Breast epithelium (tissue), 4 donors: Measurements from ENCODE around the gene ATP2B3. TPM values are rescaled to one million over a fixed set of nuclear protein-coding genes. Genes with fewer than 3 reads are reported as not detected.
A peak's percentile ranks its signal among the peaks of the same experiment; 100 is the strongest.

Source experiments
- DNase-seq, 2 donors: peaks; one replicate each; pipeline ENCODE4 v3.0.0-alpha.2; 2019; ENCODE audit warnings: low spot score in 2 of 2
- H3K27ac ChIP-seq, 2 donors: fragments of 200-600 bp; sonication (generic) in 1 of 2; one replicate each; pipeline ENCODE4 v1.5.1; 2016 to 2019; ENCODE audit warnings: mild to moderate bottlenecking in 1 of 2
- H3K27me3 ChIP-seq, 2 donors: fragments of 200-600 bp; sonication (generic) in 1 of 2; one replicate each; pipeline versions ENCODE4 v1.5.1 to v1.6.0; 2017 to 2019; ENCODE audit warnings: control low read depth in 1 of 2, mild to moderate bottlenecking in 1 of 2
- H3K36me3 ChIP-seq: fragments of 200-600 bp; one replicate; pipeline ENCODE4 v1.5.1; 2019
- H3K4me1 ChIP-seq, 2 donors: fragments of 200-600 bp; sonication (generic); one replicate each; pipeline ENCODE4 v1.5.1; 2016 to 2019; ENCODE audit warnings: control low read depth in 1 of 2
- H3K4me3 ChIP-seq, 3 donors: fragments of 200-600 bp; sonication (generic); 1 replicate in 2 of 3; 2 replicates in 1 of 3; pipeline ENCODE4 v1.5.1; 2016 to 2019; ENCODE audit warnings: mild to moderate bottlenecking in 3 of 3, moderate library complexity in 2 of 3
- H3K9me3 ChIP-seq, 2 donors: fragments of 200-600 bp; sonication (generic) in 1 of 2; one replicate each; pipeline ENCODE4 v1.5.1; 2016 to 2019; ENCODE audit warnings: control low read depth in 1 of 2
- CTCF ChIP-seq, 3 donors: fragments of 450-650 bp; IDR thresholded peaks; one replicate each; pipeline ENCODE4 v1.5.1; 2016 to 2017; ENCODE audit warnings: antibody characterized with exemption in 3 of 3, mild to moderate bottlenecking in 3 of 3, moderate library complexity in 3 of 3
- POLR2A ChIP-seq: fragments of 450-650 bp; IDR thresholded peaks from one replicate; pipeline ENCODE4 v1.6.1; 2016; ENCODE audit warnings: antibody characterized with exemption, mild to moderate bottlenecking, moderate library complexity
- POLR2AphosphoS5 ChIP-seq, 3 donors: sonication (generic); formaldehyde crosslinking; IDR thresholded peaks; one replicate each; pipeline ENCODE4 v1.6.1; 2017; ENCODE audit warnings: antibody characterized with exemption in 3 of 3
- intact Hi-C: fragments of 100-400 bp; cut with DNase I; formaldehyde crosslinking; loops from one replicate; pipeline ENCODE4 v1.15.1; 2023; ENCODE audit warnings: low total_unique reads
- total RNA-seq, 3 donors: library from RNA; depleted of rRNA; stranded (reverse); fragments of >200 nt; gene quantifications; one replicate each; pipeline ENCODE4 v1.1.0, GENCODE V29; 2016

ATP2B3 gene
- total RNA-seq, 3 donors from 2014 or later: not detected

- Histone ChIP-seq H3K27ac (peak overlapping the region in 1 of 2 donors; percentile 38), H3K36me3 (no peaks in the 10 kb centered on the region), H3K4me3 (peak overlapping the region in 1 of 3 donors; percentile 22), H3K27me3 (peaks cover 5 to 75% of the 10 kb centered on the region in 2 donors), H3K9me3 (no peaks in the 10 kb centered on the region), H3K4me1 (no peaks in the 10 kb centered on the region)
- intact Hi-C loops: no loop called here
- DNase-seq: no peak
- TF ChIP-seq POLR2AphosphoS5 (IDR thresholded peaks at IDR 0.05): no peak
- TF ChIP-seq CTCF (IDR thresholded peaks at IDR 0.05): no peak
- no peak for TF ChIP-seq POLR2A
These were observed 17.6 kb upstream of the ATP2B3 start for GRCh38 chrX:153499876-153500275.

DNA sequence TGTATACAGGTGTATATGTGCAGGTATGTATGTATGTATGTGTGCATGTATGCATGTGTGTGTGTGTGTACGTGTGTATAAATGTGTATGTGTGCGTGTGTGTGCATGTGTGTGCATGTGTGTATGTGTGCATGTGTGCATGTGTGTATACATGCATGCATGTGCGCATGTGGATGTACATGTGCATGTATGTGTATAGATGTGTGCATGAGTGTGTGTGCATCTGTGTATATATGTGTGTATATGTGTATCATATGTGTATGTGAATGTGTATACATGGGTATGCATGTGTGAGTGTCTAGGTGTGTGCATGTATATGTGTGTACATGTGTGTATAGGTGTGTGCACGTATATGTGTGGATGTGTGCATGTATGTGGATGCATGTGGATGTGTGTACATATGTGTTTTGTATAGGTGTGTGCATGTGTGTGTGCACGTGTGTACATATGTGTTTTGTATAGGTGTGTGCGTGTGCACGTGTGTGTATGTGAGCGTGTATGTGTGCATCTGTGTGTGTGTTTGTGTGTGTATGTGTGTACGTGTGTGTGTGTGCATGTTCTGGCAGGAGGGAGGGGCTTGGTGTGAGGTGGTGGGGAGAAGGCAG is 16.7 kb upstream of the ATP2B3 start:
- intact Hi-C loops: no loop called here
- Histone ChIP-seq H3K27me3 (peaks cover 5 to 76% of the 10 kb centered on the region in 2 donors), H3K4me3 (no peak overlapping the region), H3K9me3 (no peaks in the 10 kb centered on the region), H3K27ac (no peak overlapping the region), H3K4me1 (no peaks in the 10 kb centered on the region), H3K36me3 (no peaks in the 10 kb centered on the region)
- TF ChIP-seq POLR2A (no peak), CTCF (IDR thresholded peaks at IDR 0.05) (no peak), POLR2AphosphoS5 (IDR thresholded peaks at IDR 0.05) (no peak)
- DNase-seq: no peak

- Histone ChIP-seq H3K4me1 (no peaks in the 10 kb centered on the region), H3K4me3 (no peak overlapping the region), H3K27me3 (peaks cover 5 to 76% of the 10 kb centered on the region in 2 donors), H3K9me3 (no peaks in the 10 kb centered on the region), H3K27ac (peak overlapping the region in 1 of 2 donors; percentile 25), H3K36me3 (no peaks in the 10 kb centered on the region)
- no peak for DNase-seq
- TF ChIP-seq CTCF (IDR thresholded peaks at IDR 0.05) (no peak), POLR2AphosphoS5 (IDR thresholded peaks at IDR 0.05) (no peak), POLR2A (no peak)
- intact Hi-C loops: no loop called here
These were observed 15.9 kb upstream of the ATP2B3 start for GRCh38 chrX:153501530-153501929.

- Histone ChIP-seq H3K4me1 (no peaks in the 10 kb centered on the region), H3K27me3 (peaks cover 5 to 81% of the 10 kb centered on the region in 2 donors), H3K4me3 (no peak overlapping the region), H3K36me3 (no peaks in the 10 kb centered on the region), H3K9me3 (no peaks in the 10 kb centered on the region), H3K27ac (no peak overlapping the region)
- DNase-seq: no peak
- intact Hi-C loops: no loop called here
- TF ChIP-seq POLR2AphosphoS5 (IDR thresholded peaks at IDR 0.05) (no peak), POLR2A (no peak), CTCF (IDR thresholded peaks at IDR 0.05) (no peak)
These were observed 15.3 kb upstream of the ATP2B3 start for GRCh38 chrX:153502131-153502530.

DNA sequence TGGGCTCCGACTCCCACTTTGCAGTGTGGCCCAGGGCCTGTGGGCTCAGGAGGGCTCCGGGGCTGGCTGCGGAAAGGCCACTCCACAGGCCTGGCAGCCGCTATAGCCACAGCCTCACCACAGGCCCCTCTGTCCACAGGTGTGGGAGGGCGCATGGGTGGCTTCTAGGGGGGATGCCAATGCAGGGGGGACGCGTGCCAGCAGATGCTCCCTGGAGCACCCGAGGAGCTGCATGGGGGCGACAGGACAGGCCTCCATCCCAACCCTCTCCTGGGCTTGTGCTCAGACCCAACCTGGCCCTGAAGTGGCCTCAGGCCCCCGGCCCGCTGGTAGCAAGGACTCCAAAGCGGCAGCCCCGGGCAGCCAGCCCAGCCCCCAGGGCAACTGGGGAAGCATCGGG is 14.6 kb upstream of the ATP2B3 start:
- intact Hi-C loops: no loop called here
- Histone ChIP-seq H3K36me3 (no peaks in the 10 kb centered on the region), H3K4me1 (no peaks in the 10 kb centered on the region), H3K27me3 (peaks cover 5 to 83% of the 10 kb centered on the region in 2 donors), H3K4me3 (no peak overlapping the region), H3K9me3 (no peaks in the 10 kb centered on the region), H3K27ac (no peak overlapping the region)
- DNase-seq: no peak
- TF ChIP-seq POLR2A: no peak
- TF ChIP-seq POLR2AphosphoS5 (IDR thresholded peaks at IDR 0.05): no peak
- no peak for TF ChIP-seq CTCF (IDR thresholded peaks at IDR 0.05)
